GM12891 (cell line): ENCODE results near the gene DDX10.

Source experiments
- PAX5 ChIP-seq: IDR thresholded peaks from 2 replicates; pipeline ENCODE4 v1.6.1; 2011; ENCODE audit warnings: low read length, moderate library complexity, mild to moderate bottlenecking; ENCODE audit not compliant: insufficient read depth, severe bottlenecking
- POLR2A ChIP-seq: IDR thresholded peaks from 2 replicates; pipeline ENCODE4 v1.6.1; 2011; ENCODE audit warnings: low read depth, low read length, control low read depth
- POLR2AphosphoS5 ChIP-seq: IDR thresholded peaks from 2 replicates; pipeline ENCODE4 v1.6.1; 2011; ENCODE audit warnings: low read depth, low read length, control low read depth
- POU2F2 ChIP-seq: IDR thresholded peaks from 2 replicates; pipeline ENCODE4 v1.6.1; 2011; ENCODE audit warnings: low read depth, mild to moderate bottlenecking, control low read depth, low read length, moderate library complexity
- TAF1 ChIP-seq: IDR thresholded peaks from 2 replicates; pipeline ENCODE4 v1.6.1; 2011; ENCODE audit warnings: low read depth, low read length, control low read depth

GRCh38 chr11:108679045-108679444 lies 14.2 kb downstream of the DDX10 start:
- TF ChIP-seq POLR2AphosphoS5 (no peak), POLR2A (no peak), POU2F2 (no peak), PAX5 (no peak), TAF1 (no peak)
